ENCODE results near the gene PUM2.
"Not testable (repeated sequence)": the region's sequence is repeated elsewhere in the genome, so short reads cannot be mapped to it uniquely, and the experiment has no call there.

The PUM2 gene

DNA sequence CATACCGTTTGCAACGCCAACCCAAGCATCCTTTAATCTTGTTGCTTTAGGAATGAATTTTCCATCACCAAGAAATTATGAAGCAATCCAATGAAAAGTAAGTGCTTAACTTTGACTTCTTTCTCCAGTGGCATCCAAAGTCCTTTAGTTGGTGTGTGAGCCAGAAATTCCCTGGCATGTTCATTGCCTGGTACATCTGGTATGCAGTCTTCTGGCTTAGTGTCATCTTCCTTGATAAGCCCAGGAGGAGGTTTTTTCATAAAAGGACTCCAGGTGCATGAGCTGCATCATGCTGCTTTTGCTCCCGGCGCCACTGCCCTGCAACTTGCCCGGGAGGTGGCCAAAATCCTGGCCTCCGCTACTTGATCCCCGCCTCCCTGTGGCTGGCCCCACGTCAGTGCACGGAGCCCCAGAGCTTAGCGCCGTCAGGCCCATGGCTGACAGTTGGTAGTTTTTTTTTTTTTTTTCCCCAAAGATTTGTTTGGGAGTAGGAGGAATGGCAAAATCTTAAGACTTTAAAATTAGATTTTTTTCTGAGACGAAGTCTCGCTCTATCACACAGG lies 58.7 kb downstream of the PUM2 start:
- no peak overlapping the region for H3K27ac ChIP-seq (ENCODE audit: low read depth, low read length)
- H3K27me3 ChIP-seq (ENCODE audit: control insufficient read depth, insufficient read depth, low read length): no peaks in the 10 kb centered on the region
- no peak overlapping the region for H3K4me3 ChIP-seq (ENCODE audit: low read length)
- H3K4me1 ChIP-seq (ENCODE audit: control insufficient read depth, insufficient read depth, low read length): no peaks in the 10 kb centered on the region
- H3K36me3 ChIP-seq (ENCODE audit: control insufficient read depth, insufficient read depth, low read length): peaks cover 8% of the 10 kb centered on the region
- H3K9ac ChIP-seq (ENCODE audit: low read length): no peak overlapping the region

DNA sequence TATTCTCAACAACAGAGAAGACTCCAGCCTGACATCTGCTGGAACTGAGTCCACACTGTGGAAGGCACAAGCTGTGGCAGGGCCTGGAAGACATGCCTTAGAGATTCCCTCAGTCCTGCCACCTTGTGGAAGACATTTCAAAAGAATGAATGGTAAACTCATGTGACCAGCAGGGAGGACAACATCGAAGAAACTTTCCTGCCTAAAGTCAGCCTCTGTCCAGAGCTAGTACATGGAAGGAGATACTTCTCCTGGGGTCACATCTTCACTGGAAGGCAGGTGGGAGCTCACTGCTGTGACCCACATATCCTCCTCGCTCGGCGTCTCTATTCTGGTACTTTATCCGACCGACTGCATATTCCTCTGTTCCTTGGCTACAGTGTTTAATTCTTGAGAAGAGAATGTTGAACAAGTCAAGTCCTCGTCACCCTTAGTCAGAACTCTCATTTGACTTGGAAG lies 59.5 kb downstream of the PUM2 start:
- no peak overlapping the region for H3K4me3 ChIP-seq (ENCODE audit: low read length)
- H3K27ac ChIP-seq (ENCODE audit: low read depth, low read length): no peak overlapping the region
- no peaks in the 10 kb centered on the region for H3K4me1 ChIP-seq (ENCODE audit: control insufficient read depth, insufficient read depth, low read length)
- no peak overlapping the region for H3K9ac ChIP-seq (ENCODE audit: low read length)
- no peaks in the 10 kb centered on the region for H3K27me3 ChIP-seq (ENCODE audit: control insufficient read depth, insufficient read depth, low read length)
- peaks cover 5% of the 10 kb centered on the region for H3K36me3 ChIP-seq (ENCODE audit: control insufficient read depth, insufficient read depth, low read length)

DNA sequence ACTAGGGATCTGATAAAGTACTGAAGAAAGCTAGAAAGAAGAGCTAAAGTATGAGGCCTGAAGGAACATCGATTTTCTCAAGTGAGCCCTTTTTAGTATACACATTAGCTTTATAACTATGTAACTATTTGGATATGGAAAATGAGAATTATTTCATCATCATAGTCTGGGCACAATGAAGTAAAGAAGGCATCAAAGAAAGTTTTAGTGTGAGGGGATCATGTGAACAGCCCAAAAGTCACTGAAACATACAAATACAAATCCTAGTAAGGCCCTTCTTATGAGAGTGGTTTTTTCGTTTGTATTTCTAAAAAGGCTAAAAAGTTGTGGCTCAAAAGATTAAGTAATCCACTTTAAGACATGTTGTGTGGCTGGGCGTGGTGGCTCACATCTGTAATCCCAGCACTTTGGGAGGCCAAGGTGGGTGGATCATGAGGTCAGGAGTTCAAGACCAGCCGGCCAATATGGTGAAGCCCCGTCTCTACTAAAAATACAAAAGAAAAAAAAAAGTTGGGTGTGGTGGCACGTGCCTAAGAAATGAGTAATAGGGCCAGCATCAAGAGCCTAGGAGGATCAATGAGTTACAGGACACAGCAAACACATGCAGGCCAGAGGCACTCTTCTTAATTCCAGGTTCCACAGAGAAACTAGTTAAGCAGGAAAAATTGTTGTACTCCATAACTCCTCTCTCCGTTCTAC lies 61.9 kb downstream of the PUM2 start:
- no peaks in the 10 kb centered on the region for H3K27me3 ChIP-seq (ENCODE audit: control insufficient read depth, insufficient read depth, low read length)
- no peaks in the 10 kb centered on the region for H3K4me1 ChIP-seq (ENCODE audit: control insufficient read depth, insufficient read depth, low read length)
- no peak overlapping the region for H3K4me3 ChIP-seq (ENCODE audit: low read length)
- H3K27ac ChIP-seq (ENCODE audit: low read depth, low read length): no peak overlapping the region
- no peak overlapping the region for H3K9ac ChIP-seq (ENCODE audit: low read length)
- H3K36me3 ChIP-seq (ENCODE audit: control insufficient read depth, insufficient read depth, low read length): peaks cover 5% of the 10 kb centered on the region

DNA sequence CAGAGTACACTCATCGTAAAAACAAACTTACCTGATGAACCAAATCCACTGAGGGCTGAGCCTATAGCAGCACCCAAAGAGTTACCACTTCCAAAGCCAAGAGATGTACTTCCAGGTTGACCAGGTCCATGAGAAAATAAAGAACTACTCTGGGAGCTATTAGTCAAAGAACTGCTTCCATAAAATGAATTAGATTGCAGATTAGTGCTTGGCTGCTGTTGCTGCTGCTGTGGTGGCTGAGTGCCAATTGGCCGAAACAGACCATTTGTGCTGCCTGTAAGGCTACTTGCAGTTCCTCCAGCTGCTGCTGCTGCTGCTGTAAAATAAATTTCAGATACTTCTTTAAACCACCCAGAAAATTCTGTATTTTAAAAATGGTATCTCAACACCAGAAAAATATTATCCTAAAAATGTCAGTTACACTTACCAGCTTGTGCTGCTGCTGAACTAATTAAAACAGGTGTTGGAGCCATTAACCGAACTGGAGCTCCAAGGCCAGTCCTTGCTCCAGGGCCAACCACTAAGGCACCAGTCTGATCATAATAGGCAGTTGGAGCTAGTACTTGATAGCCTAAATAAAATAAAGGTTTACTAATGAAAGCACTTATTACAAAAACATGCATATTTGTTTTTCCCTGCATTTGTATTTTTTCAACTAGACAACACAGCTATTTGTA lies 67.6 kb downstream of the PUM2 start:
- Histone ChIP-seq H3K36me3 (ENCODE audit: control insufficient read depth, insufficient read depth, low read length) (peaks cover 7% of the 10 kb centered on the region), H3K27me3 (ENCODE audit: control insufficient read depth, insufficient read depth, low read length) (no peaks in the 10 kb centered on the region), H3K4me3 (ENCODE audit: low read length) (no peak overlapping the region), H3K27ac (ENCODE audit: low read depth, low read length) (no peak overlapping the region), H3K4me1 (ENCODE audit: control insufficient read depth, insufficient read depth, low read length) (peaks cover 8% of the 10 kb centered on the region), H3K9ac (ENCODE audit: low read length) (no peak overlapping the region)

DNA sequence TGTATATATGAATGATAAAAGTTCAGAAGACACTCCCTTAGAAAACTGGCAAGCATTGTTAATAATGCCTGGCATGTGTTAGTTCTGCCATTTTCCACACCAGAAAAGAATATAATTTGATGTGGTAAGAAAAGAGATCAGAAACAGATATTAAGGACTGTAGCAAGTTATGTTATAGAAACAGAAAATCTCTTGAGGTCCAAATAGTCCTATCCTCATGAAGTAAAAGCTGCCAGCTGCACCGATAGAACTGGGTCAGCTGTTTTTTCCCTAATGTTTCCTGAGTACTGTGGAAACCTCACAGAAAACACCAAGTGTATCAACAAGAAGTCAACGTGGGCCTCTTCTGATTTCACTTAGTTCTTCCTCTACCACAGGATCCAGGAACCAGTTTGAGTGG lies 68.8 kb downstream of the PUM2 start:
- H3K9ac ChIP-seq (ENCODE audit: low read length): no peak overlapping the region
- H3K4me3 ChIP-seq (ENCODE audit: low read length): no peak overlapping the region
- no peak overlapping the region for H3K27ac ChIP-seq (ENCODE audit: low read depth, low read length)
- H3K4me1 ChIP-seq (ENCODE audit: control insufficient read depth, insufficient read depth, low read length): peaks cover 8% of the 10 kb centered on the region
- H3K36me3 ChIP-seq (ENCODE audit: control insufficient read depth, insufficient read depth, low read length): peaks cover 7% of the 10 kb centered on the region
- H3K27me3 ChIP-seq (ENCODE audit: control insufficient read depth, insufficient read depth, low read length): no peaks in the 10 kb centered on the region

DNA sequence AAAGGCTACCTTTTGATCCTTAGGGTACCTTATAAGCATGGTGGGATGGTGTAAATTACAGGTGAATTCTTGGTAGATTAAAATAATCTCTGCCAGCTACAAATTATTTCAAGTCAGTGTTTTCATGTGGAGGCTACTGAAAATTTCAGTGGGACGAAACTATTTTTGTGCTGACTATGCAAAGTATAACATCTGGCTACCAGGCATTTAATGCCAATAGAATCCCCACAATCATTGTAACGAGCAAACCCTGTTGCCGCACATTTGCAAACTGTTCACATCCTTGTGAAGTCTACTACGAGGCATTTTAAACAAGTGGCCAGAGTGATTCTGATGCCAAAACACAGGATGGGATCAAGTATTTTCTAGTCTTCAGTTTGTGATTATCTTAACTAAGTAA lies 77.6 kb downstream of the PUM2 start:
- H3K27ac ChIP-seq (ENCODE audit: low read depth, low read length): no peak overlapping the region
- H3K27me3 ChIP-seq (ENCODE audit: control insufficient read depth, insufficient read depth, low read length): no peaks in the 10 kb centered on the region
- no peaks in the 10 kb centered on the region for H3K36me3 ChIP-seq (ENCODE audit: control insufficient read depth, insufficient read depth, low read length)
- H3K9ac ChIP-seq (ENCODE audit: low read length): no peak overlapping the region
- no peak overlapping the region for H3K4me3 ChIP-seq (ENCODE audit: low read length)
- H3K4me1 ChIP-seq (ENCODE audit: control insufficient read depth, insufficient read depth, low read length): no peaks in the 10 kb centered on the region

DNA sequence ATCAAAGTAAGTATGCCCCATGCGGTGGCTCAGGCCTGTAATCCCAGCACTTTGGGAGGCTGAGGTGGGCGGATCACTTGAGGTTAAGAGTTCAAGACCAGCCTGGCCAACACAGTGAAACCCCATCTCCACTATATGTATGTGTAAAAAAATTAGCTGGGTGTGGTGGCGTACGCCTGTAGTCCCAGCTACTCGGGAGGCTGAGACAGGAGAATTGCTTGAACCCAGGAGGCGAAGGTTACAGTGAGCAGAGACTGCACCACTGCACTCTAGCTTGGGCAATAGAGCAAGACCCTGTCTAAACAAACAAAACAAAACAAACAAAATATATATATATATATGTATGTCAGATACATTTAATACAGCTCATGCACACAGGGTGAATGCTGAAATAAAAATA lies 82.3 kb downstream of the PUM2 start:
- not testable (repeated sequence) for H3K4me1 ChIP-seq (ENCODE audit: control insufficient read depth, insufficient read depth, low read length); H3K36me3 ChIP-seq (ENCODE audit: control insufficient read depth, insufficient read depth, low read length); H3K9ac ChIP-seq (ENCODE audit: low read length); H3K27me3 ChIP-seq (ENCODE audit: control insufficient read depth, insufficient read depth, low read length); H3K4me3 ChIP-seq (ENCODE audit: low read length); H3K27ac ChIP-seq (ENCODE audit: low read depth, low read length)

DNA sequence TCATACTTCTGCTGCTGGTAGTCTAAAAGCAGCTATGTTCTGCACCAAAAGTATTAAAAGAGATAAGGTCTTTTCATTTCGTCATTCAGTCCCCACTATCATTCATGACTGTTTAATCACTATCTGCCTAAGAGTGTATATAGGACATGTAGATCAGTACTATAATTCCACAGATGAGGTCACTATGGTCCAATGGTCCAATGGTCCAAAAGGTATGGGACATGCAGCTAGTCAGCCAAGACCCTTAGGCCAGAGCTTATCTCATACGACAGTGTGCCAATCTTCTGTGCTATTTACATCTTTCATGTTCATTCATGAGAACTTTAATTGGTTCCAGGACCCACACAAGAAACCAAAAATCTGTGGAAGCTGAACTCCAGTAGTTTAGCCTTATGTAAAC lies 83.1 kb downstream of the PUM2 start:
- Histone ChIP-seq H3K9ac (ENCODE audit: low read length) (no peak overlapping the region), H3K27ac (ENCODE audit: low read depth, low read length) (no peak overlapping the region), H3K36me3 (ENCODE audit: control insufficient read depth, insufficient read depth, low read length) (no peaks in the 10 kb centered on the region), H3K4me1 (ENCODE audit: control insufficient read depth, insufficient read depth, low read length) (no peaks in the 10 kb centered on the region), H3K4me3 (ENCODE audit: low read length) (no peak overlapping the region), H3K27me3 (ENCODE audit: control insufficient read depth, insufficient read depth, low read length) (no peaks in the 10 kb centered on the region)

DNA sequence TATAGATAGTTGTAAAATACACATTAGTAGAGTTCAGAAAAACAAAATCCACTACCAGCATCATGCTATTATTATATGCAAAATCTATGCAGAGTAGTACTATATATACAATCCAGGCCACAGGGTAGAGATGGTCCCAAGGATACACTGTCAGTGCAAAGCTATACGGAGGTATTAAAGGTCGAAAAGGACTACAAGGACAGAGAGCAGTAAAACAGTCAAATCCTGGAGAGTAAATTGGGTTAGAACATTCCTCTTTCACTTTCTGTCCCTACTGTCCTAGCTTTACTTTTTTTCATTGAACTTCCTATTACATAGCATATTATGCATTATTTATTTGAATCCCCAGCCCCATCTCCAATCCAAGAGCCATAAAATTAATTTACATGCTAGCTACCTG lies 86.0 kb downstream of the PUM2 start:
- H3K36me3 ChIP-seq (ENCODE audit: control insufficient read depth, insufficient read depth, low read length): peaks cover 2% of the 10 kb centered on the region
- H3K27ac ChIP-seq (ENCODE audit: low read depth, low read length): no peak overlapping the region
- H3K4me3 ChIP-seq (ENCODE audit: low read length): no peak overlapping the region
- H3K9ac ChIP-seq (ENCODE audit: low read length): no peak overlapping the region
- no peaks in the 10 kb centered on the region for H3K27me3 ChIP-seq (ENCODE audit: control insufficient read depth, insufficient read depth, low read length)
- no peaks in the 10 kb centered on the region for H3K4me1 ChIP-seq (ENCODE audit: control insufficient read depth, insufficient read depth, low read length)

DNA sequence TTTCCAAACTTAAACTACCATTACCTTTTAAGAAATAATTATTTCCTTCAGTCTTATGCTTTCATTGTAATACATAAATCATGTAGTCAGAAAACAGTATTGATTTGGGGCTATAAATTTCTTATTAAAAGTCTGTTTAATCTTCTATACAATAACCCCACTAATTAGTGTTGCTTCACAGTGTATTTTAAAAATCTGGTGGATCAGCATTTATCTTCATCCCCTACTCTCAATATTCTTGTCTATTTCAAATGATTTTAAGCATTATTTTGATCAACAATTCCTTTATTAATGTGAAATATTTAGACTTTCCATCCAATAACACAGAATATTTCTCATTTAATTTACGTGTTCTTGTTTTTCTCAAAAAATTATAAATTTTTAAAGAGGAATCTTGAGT lies 93.2 kb downstream of the PUM2 start:
- Histone ChIP-seq H3K27ac (ENCODE audit: low read depth, low read length) (no peak overlapping the region), H3K27me3 (ENCODE audit: control insufficient read depth, insufficient read depth, low read length) (no peaks in the 10 kb centered on the region), H3K9ac (ENCODE audit: low read length) (no peak overlapping the region), H3K36me3 (ENCODE audit: control insufficient read depth, insufficient read depth, low read length) (peaks cover 21% of the 10 kb centered on the region), H3K4me1 (ENCODE audit: control insufficient read depth, insufficient read depth, low read length) (no peaks in the 10 kb centered on the region), H3K4me3 (ENCODE audit: low read length) (no peak overlapping the region)

DNA sequence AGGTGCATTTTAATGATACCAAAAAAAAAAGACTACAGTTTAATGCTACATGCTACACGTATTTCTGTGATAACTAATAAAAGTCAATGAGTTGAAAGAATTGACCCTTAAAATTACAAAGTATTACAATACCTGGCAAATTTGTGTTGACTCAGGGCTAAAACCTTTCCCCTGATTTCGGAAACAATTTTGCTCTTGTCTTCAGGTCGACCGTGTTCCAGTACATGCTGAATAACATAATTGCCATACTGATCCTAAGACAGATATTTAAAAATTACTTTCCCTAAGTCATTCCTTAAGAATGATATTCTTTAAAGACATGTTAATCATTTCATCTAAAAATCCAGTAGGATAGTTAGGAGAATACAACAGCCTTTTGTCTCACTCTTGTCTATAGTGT lies 95.9 kb downstream of the PUM2 start:
- Histone ChIP-seq H3K4me1 (ENCODE audit: control insufficient read depth, insufficient read depth, low read length) (no peaks in the 10 kb centered on the region), H3K9ac (ENCODE audit: low read length) (no peak overlapping the region), H3K27ac (ENCODE audit: low read depth, low read length) (no peak overlapping the region), H3K36me3 (ENCODE audit: control insufficient read depth, insufficient read depth, low read length) (peaks cover 19% of the 10 kb centered on the region), H3K27me3 (ENCODE audit: control insufficient read depth, insufficient read depth, low read length) (no peaks in the 10 kb centered on the region), H3K4me3 (ENCODE audit: low read length) (no peak overlapping the region)

DNA sequence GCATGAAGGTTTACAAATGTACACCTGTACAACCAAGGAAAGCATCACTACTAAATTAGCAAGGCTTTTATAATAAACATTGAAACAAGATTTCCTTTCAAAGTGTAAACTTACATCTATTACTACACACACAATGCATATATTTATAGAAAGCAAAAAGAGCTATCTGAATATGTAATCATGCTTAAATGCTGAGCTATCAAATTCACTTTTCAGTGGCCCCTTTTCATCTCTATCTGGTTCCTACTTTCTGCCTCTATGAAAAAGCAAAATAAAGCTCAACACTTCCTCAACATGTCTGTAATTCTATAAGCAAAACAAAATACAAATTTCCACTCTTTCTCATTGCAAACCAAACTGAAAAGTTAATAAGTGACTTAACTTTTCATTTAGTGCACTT lies 100.2 kb downstream of the PUM2 start:
- Histone ChIP-seq H3K4me3 (ENCODE audit: low read length) (no peak overlapping the region), H3K4me1 (ENCODE audit: control insufficient read depth, insufficient read depth, low read length) (no peaks in the 10 kb centered on the region), H3K27ac (ENCODE audit: low read depth, low read length) (no peak overlapping the region), H3K27me3 (ENCODE audit: control insufficient read depth, insufficient read depth, low read length) (no peaks in the 10 kb centered on the region), H3K36me3 (ENCODE audit: control insufficient read depth, insufficient read depth, low read length) (peaks cover 23% of the 10 kb centered on the region), H3K9ac (ENCODE audit: low read length) (no peak overlapping the region)

DNA sequence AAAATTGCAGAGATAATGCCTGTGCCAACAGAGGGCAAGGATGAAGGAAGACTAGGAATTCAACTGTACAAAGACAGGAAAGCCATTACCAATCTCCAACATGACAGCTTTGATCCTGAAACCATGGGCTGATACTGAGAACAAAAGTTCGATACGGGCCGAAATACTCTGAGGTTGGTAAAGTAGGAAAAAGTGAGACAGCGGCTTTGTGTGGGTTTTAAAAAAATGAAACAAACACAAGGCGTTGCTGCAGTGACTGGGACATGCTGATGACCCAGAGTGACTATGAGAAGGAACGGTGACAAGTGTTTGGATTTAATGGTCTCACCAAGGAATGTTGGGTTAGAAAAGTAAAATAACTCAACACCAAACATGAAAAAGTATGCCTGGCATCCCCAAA lies 101.5 kb downstream of the PUM2 start:
- peaks cover 17% of the 10 kb centered on the region for H3K36me3 ChIP-seq (ENCODE audit: control insufficient read depth, insufficient read depth, low read length)

More for the DNA sequence above, 101.5 kb downstream of the PUM2 start:
- Histone ChIP-seq H3K4me1 (ENCODE audit: control insufficient read depth, insufficient read depth, low read length) (no peaks in the 10 kb centered on the region), H3K27me3 (ENCODE audit: control insufficient read depth, insufficient read depth, low read length) (no peaks in the 10 kb centered on the region), H3K27ac (ENCODE audit: low read depth, low read length) (no peak overlapping the region), H3K9ac (ENCODE audit: low read length) (no peak overlapping the region), H3K4me3 (ENCODE audit: low read length) (no peak overlapping the region)

Data from rectal smooth muscle tissue (tissue), 1 donor.